ENCODE measurements around the gene ENTPD8.
"Not testable (repeated sequence)": the region's sequence is repeated elsewhere in the genome, so short reads cannot be mapped to it uniquely, and the experiment has no call there.

ENTPD8 gene

GRCh38 chr9:137387891-137388560 lies 53.1 kb downstream of the ENTPD8 start:
- Histone ChIP-seq H3K4me1 (ENCODE audit: control insufficient read depth, low read depth, low read length) (no peaks in the 10 kb centered on the region), H3K27ac (ENCODE audit: low read depth, low read length) (no peak overlapping the region), H3K23ac (ENCODE audit: low read length) (no peak overlapping the region), H3K79me2 (ENCODE audit: control insufficient read depth, insufficient read depth, low read length) (no peaks in the 10 kb centered on the region), H2BK5ac (ENCODE audit: low read length) (no peak overlapping the region), H3K56ac (ENCODE audit: low read length) (no peak overlapping the region), H4K5ac (ENCODE audit: low read length) (no peak overlapping the region), H3K36me3 (ENCODE audit: control insufficient read depth, insufficient read depth, low read length) (no peaks in the 10 kb centered on the region), H3K4me3 (ENCODE audit: low read length) (no peak overlapping the region), H2BK120ac (ENCODE audit: low read depth, low read length) (no peak overlapping the region), H3K18ac (ENCODE audit: low read length) (no peak overlapping the region), H3K79me1 (ENCODE audit: low read length) (no peaks in the 10 kb centered on the region), H3K27me3 (ENCODE audit: insufficient read depth, low read length, poor library complexity) (no peaks in the 10 kb centered on the region), H2AK5ac (ENCODE audit: low read length) (no peak overlapping the region), H3K4me2 (ENCODE audit: low read length) (no peak overlapping the region), H4K8ac (ENCODE audit: low read depth, low read length) (no peak overlapping the region), H2BK15ac (replicated peaks; ENCODE audit: low read depth) (no peak overlapping the region), H3K4ac (ENCODE audit: low read depth, low read length) (no peak overlapping the region), H3K9ac (ENCODE audit: low read length) (no peak overlapping the region)
- no CpG with 5 or more reads among the region's 26 CpGs for WGBS (ENCODE audit: extremely low coverage, insufficient coverage, low lambda C conversion rate)
- DNase-seq = no peak

GRCh38 chr9:137387114-137387890 lies 53.9 kb downstream of the ENTPD8 start:
- H3K4ac ChIP-seq (ENCODE audit: low read depth, low read length) = no peak overlapping the region
- no peaks in the 10 kb centered on the region for H3K79me1 ChIP-seq (ENCODE audit: low read length)
- no peak overlapping the region for H3K4me3 ChIP-seq (ENCODE audit: low read length)
- no peaks in the 10 kb centered on the region for H3K79me2 ChIP-seq (ENCODE audit: control insufficient read depth, insufficient read depth, low read length)
- H3K27me3 ChIP-seq (ENCODE audit: insufficient read depth, low read length, poor library complexity) = no peaks in the 10 kb centered on the region
- WGBS (ENCODE audit: extremely low coverage, insufficient coverage, low lambda C conversion rate) = no CpG with 5 or more reads among the region's 34 CpGs
- no peak overlapping the region for H2BK15ac ChIP-seq (replicated peaks; ENCODE audit: low read depth)
- no peaks in the 10 kb centered on the region for H3K4me1 ChIP-seq (ENCODE audit: control insufficient read depth, low read depth, low read length)
- H3K36me3 ChIP-seq (ENCODE audit: control insufficient read depth, insufficient read depth, low read length) = no peaks in the 10 kb centered on the region
- peak overlapping the region; percentile 34 for H3K56ac ChIP-seq (ENCODE audit: low read length)
- no peak overlapping the region for H4K8ac ChIP-seq (ENCODE audit: low read depth, low read length)
- no peak overlapping the region for H3K18ac ChIP-seq (ENCODE audit: low read length)
- no peak overlapping the region for H3K9ac ChIP-seq (ENCODE audit: low read length)
- H3K4me2 ChIP-seq (ENCODE audit: low read length) = no peak overlapping the region
- DNase-seq = no peak
- H2BK5ac ChIP-seq (ENCODE audit: low read length) = no peak overlapping the region
- H4K5ac ChIP-seq (ENCODE audit: low read length) = no peak overlapping the region
- H3K27ac ChIP-seq (ENCODE audit: low read depth, low read length) = no peak overlapping the region
- H2AK5ac ChIP-seq (ENCODE audit: low read length) = no peak overlapping the region
- no peak overlapping the region for H2BK120ac ChIP-seq (ENCODE audit: low read depth, low read length)
- no peak overlapping the region for H3K23ac ChIP-seq (ENCODE audit: low read length)

- DNase-seq; H3K4me2 ChIP-seq (ENCODE audit: low read length); H2BK5ac ChIP-seq (ENCODE audit: low read length); H4K5ac ChIP-seq (ENCODE audit: low read length); H3K18ac ChIP-seq (ENCODE audit: low read length); H3K36me3 ChIP-seq (ENCODE audit: control insufficient read depth, insufficient read depth, low read length); H3K23ac ChIP-seq (ENCODE audit: low read length); H4K8ac ChIP-seq (ENCODE audit: low read depth, low read length); H3K27ac ChIP-seq (ENCODE audit: low read depth, low read length); H3K79me1 ChIP-seq (ENCODE audit: low read length); H3K4me3 ChIP-seq (ENCODE audit: low read length); H3K56ac ChIP-seq (ENCODE audit: low read length); H3K9ac ChIP-seq (ENCODE audit: low read length); H3K27me3 ChIP-seq (ENCODE audit: insufficient read depth, low read length, poor library complexity); H3K79me2 ChIP-seq (ENCODE audit: control insufficient read depth, insufficient read depth, low read length); H3K4ac ChIP-seq (ENCODE audit: low read depth, low read length); H2BK120ac ChIP-seq (ENCODE audit: low read depth, low read length); H2BK15ac ChIP-seq (replicated peaks; ENCODE audit: low read depth); H3K4me1 ChIP-seq (ENCODE audit: control insufficient read depth, low read depth, low read length); H2AK5ac ChIP-seq (ENCODE audit: low read length): not testable (repeated sequence)
- no CpG with 5 or more reads among the region's 12 CpGs for WGBS (ENCODE audit: extremely low coverage, insufficient coverage, low lambda C conversion rate)
Observed at GRCh38 chr9:137386507-137387113, 54.5 kb downstream of the ENTPD8 start.

- Histone ChIP-seq H3K27me3 (ENCODE audit: insufficient read depth, low read length, poor library complexity) (no peaks in the 10 kb centered on the region), H3K18ac (ENCODE audit: low read length) (no peak overlapping the region), H2AK5ac (ENCODE audit: low read length) (no peak overlapping the region), H2BK15ac (replicated peaks; ENCODE audit: low read depth) (no peak overlapping the region), H3K23ac (ENCODE audit: low read length) (no peak overlapping the region), H2BK5ac (ENCODE audit: low read length) (no peak overlapping the region), H3K36me3 (ENCODE audit: control insufficient read depth, insufficient read depth, low read length) (no peaks in the 10 kb centered on the region), H3K9ac (ENCODE audit: low read length) (no peak overlapping the region), H2BK120ac (ENCODE audit: low read depth, low read length) (no peak overlapping the region), H3K4ac (ENCODE audit: low read depth, low read length) (no peak overlapping the region), H4K5ac (ENCODE audit: low read length) (no peak overlapping the region), H3K56ac (ENCODE audit: low read length) (no peak overlapping the region), H4K8ac (ENCODE audit: low read depth, low read length) (no peak overlapping the region), H3K27ac (ENCODE audit: low read depth, low read length) (no peak overlapping the region), H3K79me1 (ENCODE audit: low read length) (no peaks in the 10 kb centered on the region), H3K79me2 (ENCODE audit: control insufficient read depth, insufficient read depth, low read length) (no peaks in the 10 kb centered on the region), H3K4me3 (ENCODE audit: low read length) (no peak overlapping the region), H3K4me2 (ENCODE audit: low read length) (no peak overlapping the region), H3K4me1 (ENCODE audit: control insufficient read depth, low read depth, low read length) (no peaks in the 10 kb centered on the region)
- no CpG with 5 or more reads among the region's 26 CpGs for WGBS (ENCODE audit: extremely low coverage, insufficient coverage, low lambda C conversion rate)
- DNase-seq = no peak
Observed at GRCh38 chr9:137385061-137385655, 56.0 kb downstream of the ENTPD8 start.

Data from mesendoderm (in vitro differentiated cells).